G401.6 (cell line): ENCODE data around the gene GPR137.

ENCODE experiments used
- FAIRE-seq: peaks from 2 replicates; lab custom pipeline; 2012; peaks lifted over from hg19 to GRCh38; lab: Jason Lieb, UNC

GPR137 gene

DNA sequence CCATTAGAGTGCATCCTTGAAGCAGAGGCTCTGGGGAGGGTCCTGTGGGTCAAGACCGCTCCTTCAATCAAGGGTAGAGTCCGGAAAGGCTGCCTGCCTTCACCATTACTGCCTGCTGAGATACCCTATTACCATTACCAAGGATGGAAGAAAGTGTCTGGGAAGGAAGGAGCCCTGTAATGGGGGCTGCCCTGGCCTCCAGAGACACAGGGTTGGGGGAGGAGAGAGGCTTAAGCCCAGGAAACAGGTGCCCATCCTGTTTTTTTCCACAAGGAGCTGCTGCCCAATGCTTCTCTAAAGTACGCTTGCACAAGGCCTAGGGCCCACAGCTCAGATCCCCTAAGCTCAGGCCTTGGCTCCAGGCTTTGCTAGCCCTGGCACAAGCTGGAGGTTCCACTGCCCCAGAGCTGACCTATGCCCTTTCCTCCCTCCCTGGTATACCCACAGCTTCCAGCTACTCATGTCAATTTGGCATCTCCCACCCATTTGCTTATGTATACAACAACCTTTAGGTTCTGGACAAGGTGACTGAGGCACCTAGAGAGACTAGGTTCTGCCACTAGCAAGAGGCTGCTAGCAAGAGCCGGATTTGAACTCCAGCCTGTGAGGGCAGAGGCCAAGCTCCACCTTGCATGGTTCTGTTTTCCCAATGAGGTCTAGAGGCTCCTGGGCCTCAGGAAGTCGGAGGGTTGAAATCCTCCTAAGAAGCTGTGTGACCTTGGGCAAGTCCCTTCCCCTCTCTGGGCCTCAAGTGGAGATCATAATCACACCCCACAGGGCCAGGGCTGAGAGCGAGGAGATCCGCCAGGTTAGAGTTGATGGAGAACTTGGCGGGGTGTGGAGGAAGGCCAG is 35.9 kb upstream of the GPR137 start:
- FAIRE-seq = no peak

DNA sequence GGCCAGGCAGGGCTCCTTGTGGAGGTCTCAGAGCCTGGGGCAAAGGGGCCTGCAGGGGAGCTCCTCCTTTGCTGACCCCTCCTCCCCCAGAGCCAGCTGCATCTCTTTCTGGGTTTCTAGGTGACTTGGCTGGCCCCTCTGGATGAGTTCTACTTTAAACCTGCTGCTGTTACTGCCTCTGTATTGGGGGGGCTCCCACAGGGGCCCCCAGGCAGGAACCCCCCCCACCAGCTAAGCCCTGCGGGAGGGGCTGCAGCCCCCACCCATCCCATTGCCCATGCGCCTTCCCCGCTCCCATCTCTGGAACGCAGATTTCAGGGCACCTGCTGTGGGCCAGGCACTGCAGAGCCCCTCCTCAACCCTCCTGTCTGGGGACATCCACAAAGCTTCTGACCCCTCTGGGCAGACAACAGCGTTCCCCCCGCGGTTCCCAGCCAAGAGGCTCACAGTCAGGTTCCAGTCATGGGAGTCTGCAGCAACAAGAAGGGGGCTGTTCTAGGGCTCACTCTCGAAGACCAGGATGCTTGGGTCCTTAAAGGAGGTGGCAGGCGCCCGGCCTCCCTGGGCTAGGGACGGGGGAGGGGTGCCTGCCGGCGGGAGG is 35.1 kb upstream of the GPR137 start:
- FAIRE-seq = no peak

DNA sequence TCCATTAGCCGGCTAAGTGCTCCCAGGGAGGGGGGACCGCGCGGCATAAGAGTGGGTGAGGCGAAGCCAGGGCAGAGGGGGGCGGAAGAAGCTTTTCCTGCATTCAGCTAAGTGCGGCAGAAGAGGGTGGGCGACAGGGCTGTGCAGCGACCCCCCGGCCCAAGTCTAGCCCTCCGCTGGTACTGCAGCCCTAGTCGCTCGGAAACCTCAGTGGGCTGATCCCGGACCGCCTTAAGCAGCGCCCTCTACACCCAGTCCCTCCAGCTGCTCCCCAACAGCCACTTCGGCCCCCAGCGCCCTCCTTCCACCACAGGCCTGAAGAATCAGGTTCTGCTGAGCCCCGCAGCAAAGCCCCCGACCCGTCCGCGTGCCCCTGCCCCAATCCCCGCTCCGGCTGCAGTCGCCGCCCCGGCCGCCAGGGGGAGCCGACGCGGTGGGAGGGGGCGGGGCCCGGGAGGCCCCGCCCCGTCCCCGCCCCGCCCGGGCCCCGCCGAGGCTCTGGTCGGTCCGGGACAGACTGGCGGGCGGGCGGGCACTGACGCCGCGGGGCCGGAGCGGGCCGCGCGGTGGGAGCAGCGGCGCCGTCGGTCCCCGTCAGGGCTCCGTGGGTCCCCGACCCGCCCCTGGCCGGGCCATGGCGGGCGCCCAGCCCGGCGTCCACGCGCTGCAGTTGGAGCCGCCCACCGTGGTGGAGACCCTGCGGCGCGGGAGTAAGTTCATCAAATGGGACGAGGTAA is 34.5 kb upstream of the GPR137 start, which contains the start of gene PLCB3:
PLCB3 (plus strand) TSS at position 515 of the 737 bp plus-strand sequence; CDS start at position 635, 120 bp downstream.
- no peak for FAIRE-seq

DNA sequence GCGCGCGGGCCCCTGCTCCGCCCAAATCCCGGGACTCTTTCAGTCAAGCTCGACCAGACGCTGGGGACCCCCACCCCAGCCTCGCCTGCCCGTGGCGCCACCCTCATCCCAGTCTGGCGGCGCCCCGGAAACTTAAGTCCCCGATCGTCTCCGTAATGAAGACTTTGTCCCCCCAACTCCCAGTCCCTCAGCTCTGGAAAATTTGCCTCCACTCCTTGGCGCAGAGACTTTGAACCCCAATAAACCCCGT is 34.0 kb upstream of the GPR137 start:
- FAIRE-seq = no peak

DNA sequence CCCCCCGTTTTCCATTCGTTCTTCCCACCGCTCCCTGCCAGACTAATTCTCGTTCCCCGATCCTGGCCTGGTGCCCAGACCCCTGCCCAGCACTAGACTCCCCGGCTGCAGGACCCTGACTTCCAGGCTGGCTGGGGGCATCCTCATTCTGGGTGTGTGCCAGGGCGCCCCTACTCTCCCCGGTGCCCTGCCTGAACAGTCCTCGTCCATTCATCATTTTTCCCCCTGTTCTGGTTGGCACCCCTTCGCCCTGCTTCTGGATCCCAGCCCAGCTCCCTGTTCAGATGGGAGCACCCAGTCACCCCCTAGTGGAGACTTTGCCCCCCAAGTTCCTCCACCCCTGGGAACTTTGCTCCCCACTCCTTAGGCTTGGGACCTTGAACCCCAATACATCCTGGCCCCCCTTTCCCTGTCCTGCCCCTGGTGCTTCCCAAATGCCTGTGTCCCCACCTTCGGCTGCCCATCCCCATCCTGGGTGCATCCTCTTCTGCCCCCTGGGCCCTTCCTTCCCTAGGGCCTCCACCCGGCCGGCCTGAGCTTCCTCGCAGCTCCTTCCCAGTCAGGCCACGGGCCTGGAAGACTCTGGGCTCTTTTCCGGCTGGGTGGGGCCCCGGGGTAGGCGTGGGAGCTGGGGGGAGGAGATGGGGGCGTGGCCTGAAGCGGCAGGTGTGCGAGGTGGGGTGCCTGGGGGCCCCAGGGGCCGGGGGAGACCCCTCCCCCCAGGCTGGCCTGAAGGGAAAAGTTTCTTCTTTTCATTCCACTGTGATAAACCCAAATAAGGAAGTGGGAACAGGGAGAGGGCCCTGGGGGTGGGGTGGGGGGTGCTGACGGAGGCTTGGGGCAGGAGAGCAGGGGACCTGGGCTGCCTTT is 33.4 kb upstream of the GPR137 start:
- FAIRE-seq = no peak

DNA sequence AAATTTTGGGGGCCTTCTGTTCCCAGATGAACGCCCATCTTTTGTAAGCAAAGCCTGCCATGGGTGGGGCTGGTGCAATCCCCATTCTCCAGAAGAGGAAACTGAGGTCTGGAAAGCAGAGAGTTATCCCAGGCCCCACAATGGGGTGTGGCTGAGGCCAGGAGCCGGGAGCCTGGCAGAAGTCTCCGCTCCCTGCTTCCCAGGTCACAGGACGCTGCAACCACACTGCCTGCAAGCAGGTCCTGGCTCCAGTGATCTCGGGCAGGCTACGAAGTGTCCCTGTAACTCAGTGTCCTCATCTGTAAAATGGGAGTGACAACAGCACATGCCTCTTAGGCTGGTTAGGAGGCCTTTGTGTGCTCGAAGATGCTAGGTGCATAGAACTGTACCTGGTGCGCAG is 32.6 kb upstream of the GPR137 start:
- FAIRE-seq = no peak

DNA sequence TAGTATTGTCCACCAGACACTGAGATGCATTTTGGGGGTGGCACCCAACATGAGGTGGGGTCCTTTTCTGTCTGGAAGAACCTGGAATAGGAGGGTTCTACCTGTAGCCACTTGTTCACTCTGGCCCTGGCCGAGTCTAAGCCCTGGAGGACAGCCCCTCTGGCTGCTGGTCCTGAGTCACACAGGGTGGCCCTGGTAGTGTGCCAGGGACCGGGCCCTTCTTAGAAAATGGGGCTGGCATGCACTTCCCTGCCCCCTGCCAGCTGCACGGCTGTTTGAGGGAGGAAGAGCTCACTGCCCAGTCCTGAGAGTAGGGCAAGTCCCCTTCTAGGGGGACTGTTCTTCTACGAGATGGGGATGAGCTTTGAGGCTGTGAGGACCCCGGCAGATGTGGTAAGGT is 32.2 kb upstream of the GPR137 start:
- no peak for FAIRE-seq

DNA sequence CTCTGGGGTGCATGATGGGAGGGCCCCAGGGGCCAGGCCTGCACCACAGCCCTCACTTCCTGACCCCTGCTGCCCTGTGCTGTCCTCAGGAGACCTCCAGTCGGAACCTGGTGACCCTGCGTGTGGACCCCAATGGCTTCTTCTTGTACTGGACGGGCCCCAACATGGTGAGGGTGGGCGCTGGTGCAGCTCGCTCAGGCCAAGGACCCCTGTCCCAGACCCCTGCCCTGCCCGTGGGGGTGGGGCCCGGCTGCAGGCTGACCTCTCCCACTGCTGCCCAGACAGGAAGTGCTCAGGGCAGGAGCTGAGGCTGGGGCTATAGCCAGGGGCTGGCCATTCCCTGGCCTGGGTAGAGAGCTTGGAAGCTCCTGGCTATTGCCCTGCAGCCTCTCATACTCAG is 31.3 kb upstream of the GPR137 start:
- no peak for FAIRE-seq

DNA sequence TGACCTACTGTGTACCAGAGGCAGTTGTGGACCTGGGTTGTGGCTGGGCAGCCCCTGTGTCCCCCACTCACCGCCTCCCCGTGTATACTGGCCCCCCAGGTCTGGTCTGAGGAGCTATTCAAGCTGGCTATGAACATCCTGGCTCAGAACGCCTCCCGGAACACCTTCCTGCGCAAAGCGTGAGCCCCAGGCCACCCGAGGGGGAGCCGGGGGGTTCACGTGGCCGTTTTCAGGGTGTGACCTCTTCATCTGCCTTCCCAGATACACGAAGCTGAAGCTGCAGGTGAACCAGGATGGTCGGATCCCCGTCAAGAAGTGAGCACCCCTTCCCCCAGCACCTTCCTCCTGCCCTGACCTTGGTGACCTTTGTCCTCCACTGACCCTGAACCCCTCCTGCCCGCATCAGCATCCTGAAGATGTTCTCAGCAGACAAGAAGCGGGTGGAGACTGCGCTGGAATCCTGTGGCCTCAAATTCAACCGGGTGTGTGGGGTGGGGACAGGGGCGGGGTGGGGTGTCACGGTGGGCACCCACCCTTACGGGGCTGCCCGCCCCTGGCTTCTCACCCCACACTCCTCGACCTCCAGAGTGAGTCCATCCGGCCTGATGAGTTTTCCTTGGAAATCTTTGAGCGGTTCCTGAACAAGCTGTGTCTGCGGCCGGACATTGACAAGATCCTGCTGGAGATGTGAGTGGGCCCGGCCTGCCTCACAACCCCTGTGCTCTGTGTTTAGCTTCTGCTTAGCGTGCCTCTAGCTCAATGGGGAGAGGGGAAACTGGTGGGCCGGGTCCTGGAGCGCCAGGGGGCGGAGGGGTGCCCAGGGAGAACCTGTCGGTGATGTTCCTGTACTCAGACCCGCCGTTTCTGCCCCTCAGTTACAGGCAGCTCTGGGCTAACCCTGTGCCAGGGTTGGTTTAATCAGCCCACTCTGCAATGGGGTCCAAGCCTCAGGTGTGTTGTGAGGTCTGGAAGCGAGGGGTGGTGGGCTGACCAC is 30.2 kb upstream of the GPR137 start:
- no peak for FAIRE-seq

DNA sequence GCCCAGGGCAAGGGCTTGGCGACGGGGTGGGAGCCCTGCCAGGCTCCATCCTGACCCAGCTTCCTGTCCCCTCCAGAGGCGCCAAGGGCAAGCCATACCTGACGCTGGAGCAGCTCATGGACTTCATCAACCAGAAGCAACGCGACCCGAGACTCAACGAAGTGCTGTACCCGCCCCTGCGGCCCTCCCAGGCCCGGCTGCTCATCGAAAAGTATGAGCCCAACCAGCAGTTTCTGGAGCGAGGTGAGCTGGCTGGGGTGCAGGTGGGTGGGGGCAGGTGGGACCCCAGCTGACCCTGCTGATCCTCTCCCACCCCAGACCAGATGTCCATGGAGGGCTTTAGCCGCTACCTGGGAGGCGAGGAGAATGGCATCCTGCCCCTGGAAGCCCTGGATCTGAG is 29.3 kb upstream of the GPR137 start:
- no peak for FAIRE-seq

DNA sequence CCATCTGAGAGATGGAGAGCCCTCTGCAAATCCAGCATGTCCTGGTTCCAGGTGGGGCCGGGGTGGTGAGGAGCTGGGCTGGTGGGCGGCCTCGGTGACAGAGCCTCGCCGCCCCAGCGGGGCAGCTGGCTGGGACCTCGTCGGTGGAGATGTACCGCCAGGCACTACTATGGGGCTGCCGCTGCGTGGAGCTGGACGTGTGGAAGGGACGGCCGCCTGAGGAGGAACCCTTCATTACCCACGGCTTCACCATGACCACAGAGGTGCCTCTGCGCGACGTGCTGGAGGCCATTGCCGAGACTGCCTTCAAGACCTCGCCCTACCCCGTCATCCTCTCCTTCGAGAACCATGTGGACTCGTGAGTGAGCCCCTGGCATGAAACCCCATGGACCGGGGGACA is 27.3 kb upstream of the GPR137 start:
- no peak for FAIRE-seq

DNA sequence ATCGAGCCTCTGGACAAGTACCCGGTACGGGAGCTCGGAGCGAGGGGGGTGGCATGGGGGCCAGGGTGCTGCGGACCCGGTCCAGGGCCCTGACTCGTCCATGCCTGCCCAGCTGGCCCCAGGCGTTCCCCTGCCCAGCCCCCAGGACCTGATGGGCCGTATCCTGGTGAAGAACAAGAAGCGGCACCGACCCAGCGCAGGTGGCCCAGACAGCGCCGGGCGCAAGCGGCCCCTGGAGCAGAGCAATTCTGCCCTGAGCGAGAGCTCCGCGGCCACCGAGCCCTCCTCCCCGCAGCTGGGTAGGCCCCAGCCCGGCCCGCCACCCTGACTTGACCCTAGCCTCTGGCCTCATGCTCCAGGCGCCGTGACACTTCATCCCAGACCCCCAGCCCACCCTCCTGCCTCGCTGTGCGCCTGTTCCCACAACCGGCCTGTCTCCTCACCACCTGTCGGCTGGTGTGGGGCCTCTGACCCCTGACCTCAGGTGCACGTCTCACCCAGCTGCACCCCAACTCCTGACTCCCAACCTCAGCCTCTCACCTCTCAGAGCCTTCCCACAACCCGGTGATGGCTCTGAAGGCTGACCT is 26.6 kb upstream of the GPR137 start:
- FAIRE-seq = no peak

DNA sequence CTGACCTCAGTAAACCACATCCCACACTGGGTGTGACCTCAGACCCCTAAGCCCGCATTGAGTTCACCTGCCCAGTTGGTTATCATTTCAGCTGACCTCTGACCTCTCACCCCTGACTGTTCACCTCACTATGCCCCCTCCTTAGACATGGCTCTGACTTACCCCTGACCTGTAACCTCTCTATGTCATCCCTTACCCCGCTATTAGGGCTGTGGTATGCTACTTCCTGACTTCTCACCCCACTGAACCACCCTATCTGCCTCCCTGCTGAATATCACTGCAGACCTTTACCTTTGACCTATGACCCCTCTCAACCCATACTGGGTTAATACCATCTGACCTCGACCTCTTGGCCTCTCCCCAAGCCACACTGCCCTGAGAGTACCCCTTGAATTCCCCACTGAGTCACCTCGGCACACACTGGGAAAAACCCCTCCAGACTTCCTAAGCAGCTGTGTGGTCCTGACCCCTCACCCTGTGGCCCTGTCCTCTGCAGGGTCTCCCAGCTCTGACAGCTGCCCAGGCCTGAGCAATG is 26.0 kb upstream of the GPR137 start:
- no peak for FAIRE-seq

DNA sequence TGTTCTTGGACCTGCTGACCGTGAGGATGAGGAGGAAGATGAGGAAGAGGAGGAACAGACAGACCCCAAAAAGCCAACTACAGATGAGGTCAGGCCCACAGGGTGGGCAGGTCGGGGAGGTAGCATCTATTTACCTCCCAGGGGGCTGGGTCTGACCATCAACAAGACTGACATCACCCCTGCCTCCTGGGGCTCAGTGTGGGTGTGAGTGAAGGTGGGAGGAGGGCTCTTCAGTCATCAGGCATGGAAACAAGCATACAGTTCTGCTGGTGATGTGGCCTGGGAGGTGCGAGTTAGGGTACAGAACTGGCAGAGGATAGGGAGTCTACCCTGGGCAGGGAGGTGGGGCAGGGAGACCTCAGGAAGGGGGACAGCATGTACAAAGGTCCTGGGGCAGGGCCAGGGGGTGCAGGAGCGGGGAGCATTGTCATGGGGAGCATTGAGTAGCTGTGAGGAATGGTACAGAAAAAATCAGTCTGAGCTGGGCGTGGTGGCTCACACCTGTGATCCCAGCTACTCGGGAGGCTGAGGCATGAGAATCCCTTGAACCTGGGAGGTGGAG is 25.4 kb upstream of the GPR137 start:
- FAIRE-seq = no peak

DNA sequence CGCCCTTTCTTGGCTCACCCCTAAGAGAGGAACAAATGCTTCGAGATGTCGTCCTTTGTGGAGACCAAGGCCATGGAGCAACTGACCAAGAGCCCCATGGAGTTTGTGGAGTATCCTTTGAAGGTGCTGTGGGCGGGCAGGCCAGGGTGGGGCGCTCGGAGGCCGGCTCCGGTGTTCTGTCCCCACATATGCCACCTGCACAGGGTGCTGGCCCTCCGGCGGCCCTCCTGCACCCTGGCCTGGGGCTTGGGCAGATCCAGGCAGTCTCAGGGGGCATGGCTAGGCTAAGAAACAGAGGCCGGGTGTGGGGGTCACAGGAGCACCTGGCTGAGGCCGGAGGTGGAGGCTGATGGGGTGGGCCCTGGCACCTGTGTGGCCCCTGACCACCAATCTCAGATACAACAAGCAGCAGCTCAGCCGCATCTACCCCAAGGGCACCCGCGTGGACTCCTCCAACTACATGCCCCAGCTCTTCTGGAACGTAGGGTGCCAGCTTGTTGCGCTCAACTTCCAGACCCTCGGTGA is 24.0 kb upstream of the GPR137 start:
- no peak for FAIRE-seq

DNA sequence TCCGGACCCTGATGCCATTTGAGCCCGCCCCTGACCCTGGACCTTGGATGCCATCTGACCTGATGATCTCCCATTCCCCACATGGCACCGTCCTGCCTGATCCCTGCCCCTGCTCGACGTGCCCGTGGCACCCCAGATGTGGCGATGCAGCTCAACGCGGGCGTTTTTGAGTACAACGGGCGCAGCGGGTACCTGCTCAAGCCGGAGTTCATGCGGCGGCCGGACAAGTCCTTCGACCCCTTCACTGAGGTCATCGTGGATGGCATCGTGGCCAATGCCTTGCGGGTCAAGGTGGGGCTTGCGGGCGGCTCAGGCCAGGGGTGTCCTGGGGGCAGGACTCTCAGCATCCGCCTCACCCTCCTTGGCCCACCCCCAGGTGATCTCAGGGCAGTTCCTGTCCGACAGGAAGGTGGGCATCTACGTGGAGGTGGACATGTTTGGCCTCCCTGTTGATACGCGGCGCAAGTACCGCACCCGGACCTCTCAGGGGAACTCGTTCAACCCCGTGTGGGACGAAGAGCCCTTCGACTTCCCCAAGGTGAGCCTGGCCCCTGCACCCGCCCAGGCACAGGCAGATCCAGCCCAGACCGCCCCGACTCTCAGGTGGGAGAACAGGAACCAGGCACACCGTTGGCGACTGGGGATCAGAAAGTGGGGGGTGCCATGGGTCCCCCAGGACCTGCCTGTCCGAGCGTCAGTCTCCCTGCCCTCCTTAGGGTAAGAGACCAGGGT is 23.2 kb upstream of the GPR137 start:
- no peak for FAIRE-seq

DNA sequence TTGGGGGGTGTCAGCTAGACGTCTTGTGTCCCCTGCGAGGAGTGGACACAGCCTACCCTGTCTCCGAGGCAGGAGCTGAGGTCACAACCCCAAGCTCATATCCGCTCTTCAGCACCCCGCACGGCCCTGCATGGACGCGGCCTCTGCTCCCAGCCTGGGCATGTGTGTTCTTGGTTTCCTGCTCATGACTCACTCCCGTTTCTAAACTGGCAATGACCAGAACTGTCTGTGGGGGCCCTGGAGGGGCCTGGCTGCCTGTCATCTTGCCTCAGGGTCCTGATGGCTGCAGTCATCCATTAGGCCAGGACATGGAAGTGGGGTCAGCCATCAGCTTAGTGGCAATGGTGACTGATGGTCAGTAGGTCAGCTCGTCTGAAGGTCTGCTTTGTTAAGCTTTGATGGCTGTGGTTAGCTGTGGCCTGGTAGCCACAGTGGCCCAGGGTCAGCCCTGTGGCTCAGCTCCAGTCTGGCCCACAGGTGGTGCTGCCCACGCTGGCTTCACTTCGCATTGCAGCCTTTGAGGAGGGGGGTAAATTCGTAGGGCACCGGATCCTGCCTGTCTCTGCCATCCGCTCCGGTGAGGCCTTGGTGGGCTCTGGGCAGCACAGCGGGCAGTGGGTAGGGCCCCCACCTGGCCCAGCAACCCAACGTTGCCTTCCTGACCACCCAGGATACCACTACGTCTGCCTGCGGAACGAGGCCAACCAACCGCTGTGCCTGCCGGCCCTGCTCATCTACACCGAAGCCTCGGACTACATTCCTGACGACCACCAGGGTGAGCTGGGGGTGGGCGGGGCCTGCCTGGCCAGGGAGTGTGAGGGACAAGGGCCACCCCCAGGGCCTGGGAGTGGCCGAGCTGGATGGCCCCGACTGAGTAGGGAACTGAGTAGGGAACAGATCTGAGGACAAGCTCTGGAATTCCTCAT is 22.4 kb upstream of the GPR137 start:
- no peak for FAIRE-seq

DNA sequence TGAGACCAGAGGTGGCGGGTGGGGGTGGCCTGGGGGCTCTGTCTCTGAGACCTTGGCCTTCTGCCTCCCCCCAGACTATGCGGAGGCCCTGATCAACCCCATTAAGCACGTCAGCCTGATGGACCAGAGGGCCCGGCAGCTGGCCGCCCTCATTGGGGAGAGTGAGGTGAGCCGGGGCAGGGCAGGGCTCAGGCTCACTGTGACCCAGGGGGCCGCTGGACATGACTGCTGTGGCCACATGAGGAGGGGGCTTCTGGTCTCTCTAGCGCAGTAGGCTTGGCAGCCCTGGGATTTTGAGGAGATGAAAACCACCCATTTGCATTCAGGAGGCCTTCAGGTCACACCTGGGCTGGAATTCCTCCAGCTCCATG is 21.7 kb upstream of the GPR137 start:
- FAIRE-seq = no peak
